Activated CD8-positive, alpha-beta T cell treated with anti-CD3 and anti-CD28 coated beads for 36 hours (primary cell): ENCODE measurements around the gene NT5C1B. TPM values are rescaled to one million over a fixed set of nuclear protein-coding genes. Genes with fewer than 3 reads are reported as not detected.

Experiments
- ATAC-seq: fragments of 200-7000 bp; cut with Tn5 transposase; one replicate; pipeline ENCODE4 v1.10.0; 2021; ENCODE audit warnings: mild to moderate bottlenecking, moderate library complexity
- CTCF ChIA-PET: fragments of 350-600 bp; sonication (Branson Sonifier 250); formaldehyde crosslinking; loops from one replicate; lab custom pipeline; 2021; ENCODE audit warnings: antibody characterized with exemption; lab: Charles Lee
- POLR2A ChIA-PET: fragments of 350-600 bp; sonication (Branson Sonifier 250); formaldehyde crosslinking; loops from one replicate; lab custom pipeline; 2021; ENCODE audit warnings: antibody characterized with exemption; lab: Charles Lee
- DNase-seq: peaks from one replicate; pipeline ENCODE4 v3.0.0-alpha.2; 2020
- H3K27ac Mint-ChIP-seq: one replicate; pipeline ENCODE4 v1.8.0; 2021; ENCODE audit warnings: mild to moderate bottlenecking, mixed read lengths
- H3K27me3 Mint-ChIP-seq: one replicate; pipeline ENCODE4 v1.8.0; 2021; ENCODE audit warnings: mixed read lengths
- H3K36me3 Mint-ChIP-seq: one replicate; pipeline ENCODE4 v1.8.0; 2021; ENCODE audit warnings: low read depth, mixed read lengths
- H3K4me1 Mint-ChIP-seq: one replicate; pipeline ENCODE4 v1.8.0; 2021; ENCODE audit warnings: low read depth, mixed read lengths
- H3K4me3 Mint-ChIP-seq: one replicate; pipeline ENCODE4 v1.8.0; 2021; ENCODE audit warnings: mild to moderate bottlenecking, moderate library complexity, mixed read lengths
- H3K9me3 Mint-ChIP-seq: one replicate; pipeline ENCODE4 v1.8.0; 2021; ENCODE audit warnings: mixed read lengths
- CTCF ChIP-seq: fragments of 200-600 bp; IDR thresholded peaks from one replicate; pipeline ENCODE4 v1.8.0; 2022; ENCODE audit warnings: antibody characterized with exemption, mild to moderate bottlenecking
- intact Hi-C: fragments of 100-400 bp; cut with micrococcal nuclease; formaldehyde crosslinking; loops from one replicate; pipeline ENCODE4 v1.10.0; 2022
- total RNA-seq, 2 experiments: library from RNA; stranded (reverse); gene quantifications; one replicate each; pipeline ENCODE4 v1.2.3, GENCODE V29; 2021

NT5C1B gene
- total RNA-seq, 2 experiments from 2014 or later, result not detected

DNA sequence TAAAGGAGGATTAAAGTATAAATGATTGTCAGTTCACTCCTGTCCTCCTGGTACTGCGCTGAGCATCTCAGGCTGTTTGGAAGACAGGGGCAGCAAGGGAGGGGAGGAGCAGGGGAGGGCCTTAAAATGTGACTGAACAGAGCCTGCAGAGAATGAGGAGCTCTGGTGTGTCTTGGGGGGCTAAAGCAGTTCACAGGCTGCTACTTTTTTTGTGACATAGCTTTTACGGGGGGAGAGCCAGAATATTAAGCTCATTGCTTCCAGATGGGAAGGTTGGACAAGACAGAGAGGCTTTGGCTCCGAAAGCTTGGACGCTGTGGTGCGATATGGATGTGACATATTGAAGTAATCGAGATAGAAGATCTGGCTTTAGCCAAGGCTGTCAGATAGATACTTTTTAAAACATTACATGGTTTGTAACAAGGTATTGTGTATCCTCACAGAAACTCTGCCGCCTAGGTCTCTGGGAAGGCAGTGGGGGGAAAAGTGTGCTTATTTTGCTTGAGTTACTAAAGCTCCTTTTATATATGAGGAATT, 69.4 kb downstream of the NT5C1B start:
- no peak for TF ChIP-seq CTCF
- DNase-seq, result no peak
- ATAC-seq, result no peak
- ChIA-PET POLR2A (no interaction called here), CTCF (interaction anchor here (0.7 to 3.0 kb wide), 25 partner anchors 8 to 1344 kb away, joined by 3 to 20 read pairs (median 4); partner anchors contain the start of gene RDH14)
- Mint-ChIP-seq H3K4me1 (no peaks in the 10 kb centered on the region), H3K9me3 (no peaks in the 10 kb centered on the region), H3K4me3 (no peak overlapping the region), H3K27ac (no peak overlapping the region), H3K27me3 (peaks cover 17% of the 10 kb centered on the region), H3K36me3 (no peaks in the 10 kb centered on the region)
- intact Hi-C loops, result loop anchor here (5.0 to 10.0 kb wide), 3 partner anchors 225 to 1347 kb away; no protein-coding TSS in a partner anchor

DNA sequence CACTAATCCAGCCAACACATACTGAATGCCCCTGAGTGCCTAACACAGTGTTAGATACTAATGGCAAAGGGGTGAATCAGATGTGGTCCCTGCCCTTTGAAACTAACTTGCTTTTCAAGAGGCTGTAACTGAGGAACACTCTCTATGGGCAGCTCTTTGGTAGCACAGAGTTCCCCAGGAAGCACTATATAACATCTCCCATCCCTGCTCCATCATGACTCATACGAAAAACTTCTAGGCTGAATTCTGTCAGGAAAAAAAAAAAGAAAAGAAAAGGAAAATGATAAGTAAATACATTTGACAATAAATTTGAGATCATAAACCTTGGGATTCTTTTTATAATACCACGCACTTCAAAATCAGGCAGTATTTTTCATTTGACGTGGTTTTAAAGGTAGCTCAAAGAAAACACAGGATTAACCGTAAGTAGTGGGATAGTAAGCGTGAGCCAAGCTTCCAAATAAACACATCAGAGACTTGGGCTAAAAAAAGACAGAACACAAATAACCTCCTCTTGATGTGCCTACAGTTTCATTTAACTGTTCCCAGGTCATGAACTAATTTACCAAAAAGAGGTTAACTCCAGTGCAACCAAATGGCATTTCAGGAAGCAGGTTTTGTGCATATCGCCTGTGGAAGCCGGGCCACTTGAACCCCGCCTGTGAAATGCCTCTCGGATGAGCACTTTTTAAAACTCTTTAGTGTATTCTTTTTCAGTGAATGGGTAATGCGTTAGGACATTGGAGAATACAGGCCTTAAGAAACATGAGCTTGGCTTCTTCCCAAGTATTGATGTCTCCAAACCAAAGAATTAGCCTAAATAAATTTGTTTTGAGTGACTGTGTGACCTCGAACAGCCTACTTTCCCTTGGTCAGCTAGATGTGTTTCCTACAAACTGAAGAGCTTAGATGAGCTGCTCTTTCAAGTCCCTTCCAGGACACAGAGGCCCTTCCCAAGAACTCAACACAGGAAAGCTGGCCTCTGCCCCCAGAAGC, 71.0 kb downstream of the NT5C1B start:
- Mint-ChIP-seq H3K27ac (no peak overlapping the region), H3K36me3 (no peaks in the 10 kb centered on the region), H3K4me1 (no peaks in the 10 kb centered on the region), H3K27me3 (peaks cover 22% of the 10 kb centered on the region), H3K9me3 (no peaks in the 10 kb centered on the region), H3K4me3 (no peak overlapping the region)
- ATAC-seq (no peak), DNase-seq (no peak)
- TF ChIP-seq CTCF, result no peak
- ChIA-PET CTCF (interaction anchor here (0.8 kb wide), 1 partner anchor 1344 kb away, joined by 3 read pairs; no protein-coding TSS in a partner anchor), POLR2A (no interaction called here)
- intact Hi-C loops, result no loop called here

DNA sequence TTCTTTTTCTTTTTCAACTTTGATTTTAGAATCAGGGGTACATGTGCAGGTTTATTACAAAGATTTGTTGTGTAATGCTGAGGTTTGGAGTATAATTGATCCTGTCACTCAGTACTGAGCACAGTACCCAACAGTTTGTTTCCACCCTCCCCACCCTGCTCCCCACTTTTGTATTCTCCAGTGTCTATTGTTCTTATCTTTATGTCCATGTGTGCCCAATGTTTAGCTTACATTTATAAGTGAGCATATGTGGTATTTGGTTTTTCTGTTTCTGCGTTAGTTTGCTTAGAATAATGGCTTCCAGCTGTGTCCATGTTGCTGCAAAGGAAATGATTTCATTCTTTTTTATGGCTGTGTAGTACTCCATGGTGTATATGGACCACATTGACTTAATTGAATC, 72.0 kb downstream of the NT5C1B start:
- CTCF ChIA-PET, result no interaction called here
- DNase-seq (no peak), ATAC-seq (no peak)

DNA sequence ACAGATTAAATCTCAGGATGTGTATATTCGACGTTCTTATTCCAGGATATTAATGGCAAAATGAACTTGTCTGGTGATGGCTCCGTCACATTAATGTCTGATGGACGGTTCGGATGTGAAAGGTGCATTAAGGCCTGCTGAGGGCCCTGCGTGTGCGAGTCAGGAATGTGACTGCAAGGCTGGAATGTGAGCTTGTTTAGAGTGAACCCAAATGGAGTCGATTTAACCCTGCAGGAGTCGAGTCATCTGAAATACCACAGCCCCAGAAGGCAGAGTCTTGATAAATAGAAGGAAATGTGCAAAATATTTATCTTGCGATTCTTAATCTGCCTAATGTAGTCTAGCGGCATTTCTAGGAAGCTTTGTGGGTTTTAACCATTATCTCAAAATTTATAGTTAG, 73.3 kb downstream of the NT5C1B start:
- ChIA-PET POLR2A (no interaction called here), CTCF (interaction anchor here (0.8 kb wide), 1 partner anchor 46 kb away, joined by 3 read pairs; no protein-coding TSS in a partner anchor)
- H3K27ac Mint-ChIP-seq, result no peak overlapping the region
- peaks cover 24% of the 10 kb centered on the region for H3K27me3 Mint-ChIP-seq
- DNase-seq (no peak), ATAC-seq (no peak)
- no peaks in the 10 kb centered on the region for H3K4me1 Mint-ChIP-seq
- intact Hi-C loops, result no loop called here
- H3K4me3 Mint-ChIP-seq, result no peak overlapping the region
- no peaks in the 10 kb centered on the region for H3K9me3 Mint-ChIP-seq
- TF ChIP-seq CTCF, result no peak
- H3K36me3 Mint-ChIP-seq, result no peaks in the 10 kb centered on the region

More for the DNA sequence above, 72.0 kb downstream of the NT5C1B start:
- Mint-ChIP-seq H3K4me3 (no peak overlapping the region), H3K27ac (no peak overlapping the region), H3K4me1 (no peaks in the 10 kb centered on the region), H3K9me3 (no peaks in the 10 kb centered on the region), H3K36me3 (no peaks in the 10 kb centered on the region), H3K27me3 (peaks cover 22% of the 10 kb centered on the region)
- intact Hi-C loops, result no loop called here
- POLR2A ChIA-PET, result no interaction called here
- TF ChIP-seq CTCF, result no peak
